Fibroblast of mammary gland (primary cell): ENCODE measurements around the gene ACAP1.

Experiments used
- DNase-seq: peaks from one replicate; pipeline ENCODE4 v3.0.0-alpha.2; 2010; ENCODE audit warnings: low read depth
- H3K4me3 ChIP-seq: 2 replicates; pipeline ENCODE4 v1.5.1; 2011; ENCODE audit warnings: low read depth, mild to moderate bottlenecking, low read length, moderate library complexity; ENCODE audit not compliant: control insufficient read depth
- CTCF ChIP-seq: conservative IDR thresholded peaks from 2 replicates; pipeline ENCODE4 v1.5.1; 2011; ENCODE audit warnings: low read depth, low read length, inconsistent platforms; ENCODE audit not compliant: control insufficient read depth, insufficient read depth

Gene ACAP1

GRCh38 chr17:7312432-7313087 is 23.8 kb upstream of the ACAP1 start:
- TF ChIP-seq CTCF = no peak

GRCh38 chr17:7313088-7313889 is 23.0 kb upstream of the ACAP1 start:
- no peak overlapping the region for H3K4me3 ChIP-seq
- DNase-seq = peak; percentile 21
- TF ChIP-seq CTCF = peak; percentile 7

More at GRCh38 chr17:7312432-7313087, 23.8 kb upstream of the ACAP1 start:
- no peak for DNase-seq
- H3K4me3 ChIP-seq = no peak overlapping the region

GRCh38 chr17:7313890-7314718 is 22.2 kb upstream of the ACAP1 start:
- peak overlapping the region; percentile 70 for H3K4me3 ChIP-seq
- TF ChIP-seq CTCF = no peak
- DNase-seq = peak; percentile 42

DNA sequence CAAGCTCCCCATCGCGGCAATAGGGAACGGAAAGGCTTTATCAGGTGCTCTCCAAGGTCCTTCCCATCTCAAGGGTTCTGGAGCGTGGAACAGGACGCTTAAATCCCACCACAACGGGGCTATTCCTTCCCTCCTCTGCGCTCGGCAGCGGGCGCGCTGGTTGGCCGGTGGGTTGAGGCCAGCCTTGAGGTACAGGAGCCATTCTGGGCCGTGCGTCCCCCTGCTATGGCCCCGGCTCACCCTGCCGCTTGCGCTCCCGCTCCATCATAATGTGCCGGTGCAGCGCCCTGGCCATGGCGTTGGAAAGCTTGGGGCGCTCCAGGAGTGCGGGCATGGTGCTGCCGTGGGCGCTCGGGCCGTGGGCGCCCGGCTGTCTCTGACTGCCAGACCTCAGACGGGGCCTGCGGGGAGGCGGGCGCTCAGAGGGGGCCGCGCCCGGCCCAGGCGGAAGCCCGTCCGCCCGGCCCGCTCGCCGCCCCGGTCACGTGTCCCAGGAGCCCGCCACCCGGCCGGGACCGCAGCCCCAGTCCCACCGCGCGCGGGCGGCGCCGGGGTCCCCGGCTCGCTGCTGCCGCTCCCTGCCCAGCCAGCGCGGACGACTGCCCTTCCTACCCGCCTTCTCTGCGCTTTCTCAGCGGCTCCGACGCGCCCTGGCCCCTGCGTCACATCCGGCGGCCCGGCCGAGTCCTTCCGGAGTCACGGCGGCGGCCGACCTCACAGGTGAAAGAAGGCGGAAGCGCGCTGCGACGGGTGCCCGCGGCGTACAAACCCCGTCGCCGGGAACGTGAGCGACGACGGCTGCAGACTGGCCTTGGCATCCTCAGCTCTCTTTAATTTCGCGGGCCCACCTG is 21.4 kb upstream of the ACAP1 start, which contains the start of gene GPS2:
GPS2 (minus strand) TSS at position 642 of the 851 bp plus-strand sequence; CDS start at position 334, 308 bp downstream.
- peak within 1 kb of the TSS; percentile 70 for H3K4me3 ChIP-seq
- no peak for TF ChIP-seq CTCF
- peak; percentile 72 for DNase-seq

DNA sequence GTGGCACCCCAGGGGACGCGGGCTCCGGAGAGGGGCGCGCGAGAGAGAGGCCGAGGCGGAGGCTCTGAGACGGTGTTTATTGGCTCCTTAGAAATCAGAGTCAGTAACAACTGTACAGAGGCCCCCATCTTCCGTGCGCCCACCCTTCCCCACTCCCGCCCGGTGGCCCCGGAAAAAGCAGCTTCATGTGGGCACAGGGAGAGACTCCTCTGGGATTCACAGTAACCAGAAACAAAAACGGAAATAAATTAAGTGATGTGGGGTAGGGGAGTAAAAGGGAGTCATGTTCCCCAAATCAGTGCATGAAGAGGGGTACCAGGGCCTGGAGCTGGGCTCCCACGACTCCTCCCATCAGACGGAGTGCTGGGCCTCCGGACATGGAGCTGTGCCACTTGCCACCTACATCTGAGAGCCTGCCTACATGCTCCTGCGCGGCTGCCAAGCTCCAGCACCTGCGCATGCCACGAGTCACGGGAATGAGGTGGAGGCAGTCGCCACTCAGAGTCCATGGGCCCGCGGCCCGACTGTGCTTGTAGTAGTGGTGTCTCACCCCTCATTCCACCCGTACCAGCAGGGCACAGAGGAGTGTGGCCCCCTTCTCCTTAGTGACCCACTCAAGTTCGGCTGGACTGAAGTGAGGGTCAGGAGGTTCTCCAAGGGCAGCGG is 20.6 kb upstream of the ACAP1 start:
- DNase-seq = no peak
- no peak for TF ChIP-seq CTCF

More for the DNA sequence above, 20.6 kb upstream of the ACAP1 start:
- peak overlapping the region; percentile 70 for H3K4me3 ChIP-seq
